ENCODE data around the gene TAAR5. TPM values are rescaled to one million over a fixed set of nuclear protein-coding genes. Genes with fewer than 3 reads are reported as not detected.

Gene TAAR5
- total RNA-seq, 1 experiment from 2014 or later: not detected

- Histone ChIP-seq H2BK120ac (ENCODE audit: low read depth, low read length, poor library complexity, severe bottlenecking) (no peak overlapping the region), H3K4me2 (ENCODE audit: insufficient read depth, insufficient read length, low read length) (no peak overlapping the region), H3K79me2 (ENCODE audit: insufficient read depth, low read length) (no peaks in the 10 kb centered on the region), H2BK20ac (ENCODE audit: low read depth, low read length, poor library complexity, severe bottlenecking) (no peak overlapping the region), H3K9me3 (ENCODE audit: control insufficient read depth, low read depth, low read length) (no peaks in the 10 kb centered on the region), H4K20me1 (ENCODE audit: control insufficient read depth, insufficient read depth, insufficient read length) (no peaks in the 10 kb centered on the region), H3K27ac (ENCODE audit: insufficient read length, low read depth, low read length) (no peak overlapping the region), H3K18ac (ENCODE audit: insufficient read length, low read depth, low read length) (no peak overlapping the region), H4K8ac (replicated peaks; ENCODE audit: insufficient read length, low read depth, low read length) (no peak overlapping the region), H3K9ac (ENCODE audit: extremely low read depth, insufficient read length, low read length) (no peak overlapping the region), H3K4ac (ENCODE audit: low read depth, low read length) (no peak overlapping the region), H3K4me1 (ENCODE audit: insufficient read depth, low read length) (no peaks in the 10 kb centered on the region), H2BK12ac (ENCODE audit: insufficient read length, low read depth, low read length) (no peak overlapping the region), H2AFZ (ENCODE audit: low read length) (no peak overlapping the region), H3T11ph (ENCODE audit: low read length) (no peak overlapping the region), H3K23me2 (ENCODE audit: insufficient read length, low read depth, low read length, poor library complexity, severe bottlenecking) (no peaks in the 10 kb centered on the region), H3K14ac (ENCODE audit: insufficient read depth, low read length) (no peak overlapping the region), H3K23ac (ENCODE audit: insufficient read length, low read depth, low read length) (no peak overlapping the region), H4K91ac (ENCODE audit: insufficient read length, low read depth, low read length) (no peak overlapping the region), H3K27me3 (ENCODE audit: insufficient read depth, low read length) (no peaks in the 10 kb centered on the region), H2BK5ac (ENCODE audit: insufficient read length, low read length) (no peak overlapping the region), H3K79me1 (ENCODE audit: insufficient read depth, low read depth, low read length, poor library complexity, severe bottlenecking) (no peaks in the 10 kb centered on the region), H3K56ac (ENCODE audit: insufficient read length, low read depth, low read length) (no peak overlapping the region), H4K5ac (ENCODE audit: insufficient read length, low read depth, low read length) (no peak overlapping the region), H2AK5ac (ENCODE audit: insufficient read length, low read length) (no peak overlapping the region), H2BK15ac (ENCODE audit: low read depth, low read length) (no peak overlapping the region)
- Mint-ChIP-seq H3K27ac (no peak overlapping the region), H3K4me3 (no peak overlapping the region), H3K27me3 (ENCODE audit: low read depth) (no peaks in the 10 kb centered on the region), H3K4me1 (peaks cover 0 to 2% of the 10 kb centered on the region in 2 experiments; a peak in 3 of 4 replicates), H3K36me3 (ENCODE audit: insufficient read depth in 1 of 3, low read depth in 3 of 3) (no peaks in the 10 kb centered on the region), H3K9me3 (no peaks in the 10 kb centered on the region)
- DNase-seq: no peak
- TF ChIP-seq CTCF (conservative IDR thresholded peaks at IDR 0.05): no peak
- WGBS (ENCODE audit: extremely low coverage, insufficient read length, low lambda C conversion rate): no CpG with 5 or more reads among the region's 6 CpGs
These were observed 6.7 kb upstream of the TAAR5 start for GRCh38 chr6:132596201-132596600.
